Smooth muscle cell (in vitro differentiated cells): ENCODE results near the gene GCFC2. TPM values are rescaled to one million over a fixed set of nuclear protein-coding genes. Genes with fewer than 3 reads are reported as not detected.

ENCODE experiments used
- DNase-seq: peaks from one replicate; lab custom pipeline; 2025; ENCODE audit not compliant: unreplicated experiment; lab: John Stamatoyannopoulos, UW
- H2AFZ ChIP-seq: fragments of 200-600 bp; sonication (generic); 2 replicates; pipeline ENCODE4 v1.6.0; 2016; ENCODE audit warnings: antibody characterized with exemption, low read depth, mild to moderate bottlenecking
- H3F3A ChIP-seq: fragments of 200-600 bp; sonication (generic); 2 replicates; pipeline ENCODE4 v1.6.0; 2017; ENCODE audit warnings: antibody characterized with exemption, low read depth
- H3K27ac ChIP-seq: fragments of 200-600 bp; sonication (generic); 2 replicates; pipeline ENCODE4 v1.5.1; 2016; ENCODE audit warnings: low read depth, mild to moderate bottlenecking
- H3K27me3 ChIP-seq: fragments of 200-600 bp; sonication (generic); 2 replicates; pipeline ENCODE4 v1.6.1; 2016; ENCODE audit warnings: low read depth, mild to moderate bottlenecking
- H3K36me3 ChIP-seq: fragments of 200-600 bp; sonication (generic); 2 replicates; pipeline ENCODE4 v1.5.1; 2016; ENCODE audit warnings: low read depth
- H3K4me1 ChIP-seq: fragments of 200-600 bp; sonication (generic); 2 replicates; pipeline ENCODE4 v1.5.1; 2016; ENCODE audit warnings: low read depth
- H3K4me2 ChIP-seq: fragments of 200-600 bp; sonication (generic); 2 replicates; pipeline ENCODE4 v1.6.0; 2016; ENCODE audit warnings: mild to moderate bottlenecking
- H3K4me3 ChIP-seq: fragments of 200-600 bp; sonication (generic); 2 replicates; pipeline ENCODE4 v1.5.1; 2016; ENCODE audit warnings: mild to moderate bottlenecking
- H3K79me2 ChIP-seq: fragments of 200-600 bp; sonication (generic); 2 replicates; pipeline ENCODE4 v1.6.0; 2016; ENCODE audit warnings: low read depth, mild to moderate bottlenecking
- H3K9ac ChIP-seq: fragments of 200-600 bp; sonication (generic); 2 replicates; pipeline ENCODE4 v1.6.0; 2016; ENCODE audit warnings: low read depth
- H3K9me3 ChIP-seq: fragments of 200-600 bp; sonication (generic); replicated peaks from 2 replicates; pipeline ENCODE4 v1.5.1; 2016; ENCODE audit warnings: low read depth
- H4K20me1 ChIP-seq: fragments of 200-600 bp; sonication (generic); 2 replicates; pipeline ENCODE4 v1.6.0; 2016; ENCODE audit warnings: low read depth
- CTCF ChIP-seq: fragments of 200-600 bp; sonication (generic); IDR thresholded peaks from 2 replicates; pipeline ENCODE4 v1.5.1; 2017; ENCODE audit warnings: borderline replicate concordance, mild to moderate bottlenecking, antibody characterized with exemption; ENCODE audit not compliant: insufficient read depth, poor library complexity, severe bottlenecking
- WGBS: methylation state at CpG from one replicate; pipeline ENCODE4 v1.1.7; 2016; ENCODE audit warnings: low lambda C conversion rate; 5-methylcytosine and 5-hydroxymethylcytosine counted together
- polyA plus RNA-seq: library from polyadenylated mRNA; unstranded; fragments of >200 nt; fragmentation: Nextera tagmentation; extraction: Ambion mirVana; gene quantifications from 2 replicates; pipeline ENCODE4 v1.2.1, GENCODE V29; 2016
- total RNA-seq: library from RNA; depleted of rRNA; stranded (reverse); fragments of >200 nt; gene quantifications from 2 replicates; pipeline ENCODE4 v1.2.3, GENCODE V29; 2014

Gene GCFC2
- total and polyA plus RNA-seq, 2 experiments from 2014 or later, result 5.7 to 11.5 TPM

- H3K27ac ChIP-seq, result peak within 1 kb of the TSS; percentile 53
Measured at GRCh38 chr2:75646583-75647425, 63.9 kb downstream of the GCFC2 start, which contains the start of gene MRPL19. Gene MRPL19 (plus strand): TSS chr2:75646783. CDS start chr2:75646808, 25 bp downstream.

GRCh38 chr2:75646090-75646582, 64.6 kb downstream of the GCFC2 start:
- H3K79me2 ChIP-seq, result peaks cover 23% of the 10 kb centered on the region
- no peak for TF ChIP-seq CTCF
- no peaks in the 10 kb centered on the region for H4K20me1 ChIP-seq
- peak overlapping the region; percentile 94 for H3K4me2 ChIP-seq
- no peak for DNase-seq
- peak overlapping the region; percentile 89 for H2AFZ ChIP-seq
- peak overlapping the region; percentile 53 for H3K27ac ChIP-seq
- no peaks in the 10 kb centered on the region for H3F3A ChIP-seq
- H3K27me3 ChIP-seq, result no peaks in the 10 kb centered on the region
- H3K9me3 ChIP-seq, result no peaks in the 10 kb centered on the region
- H3K36me3 ChIP-seq, result no peaks in the 10 kb centered on the region
- peak overlapping the region; percentile 96 for H3K4me3 ChIP-seq
- 78% methylated on average over 9 of the region's 9 CpGs for WGBS
- peaks cover 8% of the 10 kb centered on the region for H3K4me1 ChIP-seq
- peak overlapping the region; percentile 87 for H3K9ac ChIP-seq

More at GRCh38 chr2:75646583-75647425, 63.9 kb downstream of the GCFC2 start, which contains the start of gene MRPL19:
- H3K9me3 ChIP-seq, result no peaks in the 10 kb centered on the region
- H3K79me2 ChIP-seq, result peaks cover 23% of the 10 kb centered on the region
- TF ChIP-seq CTCF, result no peak
- peaks cover 3% of the 10 kb centered on the region for H3K36me3 ChIP-seq
- peak within 1 kb of the TSS; percentile 89 for H2AFZ ChIP-seq
- no peaks in the 10 kb centered on the region for H3K27me3 ChIP-seq
- peak within 1 kb of the TSS; percentile 87 for H3K9ac ChIP-seq
- peak; percentile 16 for DNase-seq
- no peaks in the 10 kb centered on the region for H4K20me1 ChIP-seq
- H3K4me2 ChIP-seq, result peak within 1 kb of the TSS; percentile 94
- H3K4me1 ChIP-seq, result peaks cover 8% of the 10 kb centered on the region
- H3K4me3 ChIP-seq, result peak within 1 kb of the TSS; percentile 96
- WGBS, result 2% methylated on average over 60 of the region's 60 CpGs
- no peaks in the 10 kb centered on the region for H3F3A ChIP-seq

GRCh38 chr2:75645643-75646042, 65.1 kb downstream of the GCFC2 start:
- no peaks in the 10 kb centered on the region for H3K9me3 ChIP-seq
- peaks cover 23% of the 10 kb centered on the region for H3K79me2 ChIP-seq
- no peaks in the 10 kb centered on the region for H3F3A ChIP-seq
- peaks cover 8% of the 10 kb centered on the region for H3K4me1 ChIP-seq
- H3K27ac ChIP-seq, result no peak overlapping the region
- H2AFZ ChIP-seq, result peak overlapping the region; percentile 89
- H3K4me2 ChIP-seq, result peak overlapping the region; percentile 94
- no peak for TF ChIP-seq CTCF
- H3K36me3 ChIP-seq, result no peaks in the 10 kb centered on the region
- WGBS, result 98% methylated on average over 10 of the region's 10 CpGs
- no peaks in the 10 kb centered on the region for H4K20me1 ChIP-seq
- DNase-seq, result no peak
- H3K9ac ChIP-seq, result no peak overlapping the region
- no peak overlapping the region for H3K4me3 ChIP-seq
- H3K27me3 ChIP-seq, result no peaks in the 10 kb centered on the region
